ENCODE results near the gene ITPR1.

DNA sequence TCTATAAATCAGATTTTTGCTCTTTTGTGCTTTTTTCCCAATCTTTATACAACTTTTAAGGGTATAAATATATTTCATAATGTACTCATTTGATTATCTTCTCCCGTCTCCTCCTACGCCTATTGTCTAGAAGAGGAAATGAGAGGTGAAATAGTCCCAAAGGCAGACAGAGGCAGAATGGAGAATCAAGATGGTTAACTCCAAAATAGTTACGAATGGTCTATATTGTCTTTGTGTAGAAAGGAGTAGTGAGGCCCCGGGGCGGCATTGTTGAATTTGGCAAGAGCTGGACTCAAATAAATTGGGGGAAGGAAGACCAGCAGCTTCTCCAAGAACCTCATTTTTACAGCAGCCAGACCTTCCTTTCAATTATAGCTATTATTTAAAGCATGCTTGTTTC is 23.9 kb downstream of the ITPR1 start:
- TF ChIP-seq, protein P1, sequence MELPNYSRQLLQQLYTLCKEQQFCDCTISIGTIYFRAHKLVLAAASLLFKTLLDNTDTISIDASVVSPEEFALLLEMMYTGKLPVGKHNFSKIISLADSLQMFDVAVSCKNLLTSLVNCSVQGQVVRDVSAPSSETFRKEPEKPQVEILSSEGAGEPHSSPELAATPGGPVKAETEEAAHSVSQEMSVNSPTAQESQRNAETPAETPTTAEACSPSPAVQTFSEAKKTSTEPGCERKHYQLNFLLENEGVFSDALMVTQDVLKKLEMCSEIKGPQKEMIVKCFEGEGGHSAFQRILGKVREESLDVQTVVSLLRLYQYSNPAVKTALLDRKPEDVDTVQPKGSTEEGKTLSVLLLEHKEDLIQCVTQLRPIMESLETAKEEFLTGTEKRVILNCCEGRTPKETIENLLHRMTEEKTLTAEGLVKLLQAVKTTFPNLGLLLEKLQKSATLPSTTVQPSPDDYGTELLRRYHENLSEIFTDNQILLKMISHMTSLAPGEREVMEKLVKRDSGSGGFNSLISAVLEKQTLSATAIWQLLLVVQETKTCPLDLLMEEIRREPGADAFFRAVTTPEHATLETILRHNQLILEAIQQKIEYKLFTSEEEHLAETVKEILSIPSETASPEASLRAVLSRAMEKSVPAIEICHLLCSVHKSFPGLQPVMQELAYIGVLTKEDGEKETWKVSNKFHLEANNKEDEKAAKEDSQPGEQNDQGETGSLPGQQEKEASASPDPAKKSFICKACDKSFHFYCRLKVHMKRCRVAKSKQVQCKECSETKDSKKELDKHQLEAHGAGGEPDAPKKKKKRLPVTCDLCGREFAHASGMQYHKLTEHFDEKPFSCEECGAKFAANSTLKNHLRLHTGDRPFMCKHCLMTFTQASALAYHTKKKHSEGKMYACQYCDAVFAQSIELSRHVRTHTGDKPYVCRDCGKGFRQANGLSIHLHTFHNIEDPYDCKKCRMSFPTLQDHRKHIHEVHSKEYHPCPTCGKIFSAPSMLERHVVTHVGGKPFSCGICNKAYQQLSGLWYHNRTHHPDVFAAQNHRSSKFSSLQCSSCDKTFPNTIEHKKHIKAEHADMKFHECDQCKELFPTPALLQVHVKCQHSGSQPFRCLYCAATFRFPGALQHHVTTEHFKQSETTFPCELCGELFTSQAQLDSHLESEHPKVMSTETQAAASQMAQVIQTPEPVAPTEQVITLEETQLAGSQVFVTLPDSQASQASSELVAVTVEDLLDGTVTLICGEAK (IDR thresholded peaks at IDR 0.05; ENCODE audit: borderline replicate concordance), result no peak
- TF ChIP-seq SUZ12 (IDR thresholded peaks at IDR 0.05; ENCODE audit: unreplicated experiment) (no peak), IRF3 (IDR thresholded peaks at IDR 0.05) (no peak), USF2 (IDR thresholded peaks at IDR 0.05; ENCODE audit: borderline replicate concordance, low read depth, low read length) (no peak), FOXM1 (IDR thresholded peaks at IDR 0.05; ENCODE audit: low read depth, low read length) (no peak), POLR2AphosphoS5 (IDR thresholded peaks at IDR 0.05; ENCODE audit: low read length) (no peak), CTCF (IDR thresholded peaks at IDR 0.05 in 2 of 3, conservative IDR thresholded peaks at IDR 0.05 in 1 of 3; ENCODE audit: control insufficient read depth in 2 of 3, extremely low read depth in 1 of 3, insufficient read depth in 1 of 3, low read depth in 3 of 3, low read length in 3 of 3) (no peak), ATF3 (IDR thresholded peaks at IDR 0.05; ENCODE audit: borderline replicate concordance, extremely low read depth, low read depth, low read length) (no peak), YY1 (IDR thresholded peaks at IDR 0.05; ENCODE audit: low read depth, low read length) (no peak), CHD1 (IDR thresholded peaks at IDR 0.05; ENCODE audit: low read depth, low read length) (no peak), EP300 (IDR thresholded peaks at IDR 0.05; ENCODE audit: borderline replicate concordance in 1 of 2, control insufficient read depth in 1 of 2, low read depth in 2 of 2, low read length in 2 of 2) (no peak), POLR2A (IDR thresholded peaks at IDR 0.05; ENCODE audit: low read depth, low read length) (no peak), ZBTB33 (IDR thresholded peaks at IDR 0.05) (no peak)
- TF ChIP-seq, protein P2, sequence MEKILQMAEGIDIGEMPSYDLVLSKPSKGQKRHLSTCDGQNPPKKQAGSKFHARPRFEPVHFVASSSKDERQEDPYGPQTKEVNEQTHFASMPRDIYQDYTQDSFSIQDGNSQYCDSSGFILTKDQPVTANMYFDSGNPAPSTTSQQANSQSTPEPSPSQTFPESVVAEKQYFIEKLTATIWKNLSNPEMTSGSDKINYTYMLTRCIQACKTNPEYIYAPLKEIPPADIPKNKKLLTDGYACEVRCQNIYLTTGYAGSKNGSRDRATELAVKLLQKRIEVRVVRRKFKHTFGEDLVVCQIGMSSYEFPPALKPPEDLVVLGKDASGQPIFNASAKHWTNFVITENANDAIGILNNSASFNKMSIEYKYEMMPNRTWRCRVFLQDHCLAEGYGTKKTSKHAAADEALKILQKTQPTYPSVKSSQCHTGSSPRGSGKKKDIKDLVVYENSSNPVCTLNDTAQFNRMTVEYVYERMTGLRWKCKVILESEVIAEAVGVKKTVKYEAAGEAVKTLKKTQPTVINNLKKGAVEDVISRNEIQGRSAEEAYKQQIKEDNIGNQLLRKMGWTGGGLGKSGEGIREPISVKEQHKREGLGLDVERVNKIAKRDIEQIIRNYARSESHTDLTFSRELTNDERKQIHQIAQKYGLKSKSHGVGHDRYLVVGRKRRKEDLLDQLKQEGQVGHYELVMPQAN (conservative IDR thresholded peaks at IDR 0.05), result no peak

All from GM12878 (cell line).